Heart left ventricle (tissue), 16 donors: ENCODE measurements around the gene XDH. TPM values are rescaled to one million over a fixed set of nuclear protein-coding genes. Genes with fewer than 3 reads are reported as not detected.

ENCODE experiments used
- ATAC-seq, 4 donors: fragments of 200-7000 bp; cut with Tn5 transposase; one replicate each; pipeline ENCODE4 v1.9.1; 2020 to 2022; ENCODE audit warnings: moderate library complexity in 4 of 4, mild to moderate bottlenecking in 3 of 4, moderate number of reproducible peaks in 1 of 4
- DNase-seq, 5 donors: peaks; one replicate each; pipeline ENCODE4 v3.0.0-alpha.2; 2020
- H3K27ac ChIP-seq, 12 donors: fragments of 200-600 bp; sonication (generic) in 4 of 12; one replicate each; pipeline versions ENCODE4 v1.5.0 to v1.8.0; 2016 to 2022; ENCODE audit warnings: mild to moderate bottlenecking in 2 of 12
- H3K27me3 ChIP-seq, 9 donors: fragments of 200-600 bp; sonication (generic) in 2 of 9; one replicate each; pipeline versions ENCODE4 v1.5.1 to v1.8.0; 2016 to 2022; ENCODE audit warnings: mild to moderate bottlenecking in 3 of 9
- H3K36me3 ChIP-seq, 9 donors: fragments of 200-600 bp; sonication (generic) in 2 of 9; one replicate each; pipeline versions ENCODE4 v1.5.0 to v1.8.0; 2018 to 2022; ENCODE audit warnings: mild to moderate bottlenecking in 2 of 9
- H3K4me1 ChIP-seq, 12 donors: fragments of 200-600 bp; sonication (generic) in 4 of 12; one replicate each; pipeline versions ENCODE4 v1.5.0 to v1.8.0; 2016 to 2022; ENCODE audit warnings: mild to moderate bottlenecking in 3 of 12
- H3K4me3 ChIP-seq, 12 donors: fragments of 200-600 bp; sonication (generic) in 4 of 12; one replicate each; pipeline versions ENCODE4 v1.5.0 to v1.8.0; 2017 to 2022; ENCODE audit warnings: mild to moderate bottlenecking in 9 of 12, moderate library complexity in 4 of 12
- H3K9me3 ChIP-seq, 12 donors: fragments of 200-600 bp; sonication (generic) in 4 of 12; one replicate each; pipeline versions ENCODE4 v1.5.0 to v1.8.0; 2016 to 2022; ENCODE audit warnings: mild to moderate bottlenecking in 1 of 12
- POLR2A ChIP-seq, 2 donors: fragments of 450-650 bp; IDR thresholded peaks; one replicate each; pipeline ENCODE4 v1.6.1; 2017; ENCODE audit warnings: antibody characterized with exemption in 2 of 2, mild to moderate bottlenecking in 2 of 2, moderate library complexity in 2 of 2
- WGBS, 4 donors: extraction: QIAGEN DNeasy Blood & Tissue Kit in 2 of 4; methylation state at CpG; one replicate each; pipeline versions ENCODE4 v1.1.5 to v1.1.7; 2013 to 2018; 5-methylcytosine and 5-hydroxymethylcytosine counted together
- intact Hi-C, 10 donors: fragments of 100-400 bp; cut with DNase I; formaldehyde crosslinking; loops; one replicate each; pipeline versions ENCODE4 v1.11.1 to v1.14.2; 2022
- polyA plus RNA-seq, 2 donors: library from polyadenylated mRNA; stranded (reverse); fragments of 200-250 nt; gene quantifications; one replicate each; pipeline ENCODE4 v1.2.3, GENCODE V29; 2013
- total RNA-seq, 9 donors: library from RNA; depleted of rRNA in 2 of 9; stranded (reverse); fragments of >200 nt in 2 of 9; fragmentation: NEBNext Ultra II Directional in 3 of 9; extraction: Animal tissue kit (Norgen Biotek cat#: 25700) in 3 of 9; gene quantifications; one replicate each; pipeline versions ENCODE4 v1.1.0 to v1.2.4, GENCODE V29; 2016 to 2023
- TF ChIP-seq, protein P1 (sequence below), 12 donors: fragments of 200-600 bp; sonication (generic) in 4 of 12; IDR thresholded peaks; one replicate each; pipeline versions ENCODE4 v1.5.0 to v1.8.0; 2018 to 2022; ENCODE audit warnings: antibody characterized with exemption in 12 of 12, mild to moderate bottlenecking in 5 of 12
- donor health status: ischemic (EF 13 %, LVEDD 7.1; RV severe dilation, severe dysfunction).
- donor health status: healthy with polysubstance abuse.
- donor health status: DM: no; HTN: yes; CAD: no.
- donor health status: DM: no; HTN: no; CAD: no.
- donor health status: ischemic (EF 25% LVEDD 6.9; RV normal size, moderate dysfunction).
- donor health status: ischemic (EF 25% LVEDD 5.7; RV mildly dilated, moderate dysfunction).
- donor health status: healthy.
- donor health status: DM: yes; HTN: yes; CAD: no.
- donor health status: ischemic (EF 35%, LVEDD 5.7; RV mildly dilated, moderate dysfunction).
- donor health status: nonischemic (EF 11% LVEDD 7.7; RV severe dilation, severe dysfunction).
- donor health status: DM: yes; HTN: yes; CAD: no.
- donor health status: PGD.
- donor health status: ischemic (EF 29% LVEDD 5.4; RV normal size, mild dysfunction).
- donor health status: nonischemic (EF 23%, LVEDD 6.1; RV moderate dilation, normal function).

The XDH gene
- total and polyA plus RNA-seq, 11 donors: 0.06 to 0.08 TPM; not detected in 9

DNA sequence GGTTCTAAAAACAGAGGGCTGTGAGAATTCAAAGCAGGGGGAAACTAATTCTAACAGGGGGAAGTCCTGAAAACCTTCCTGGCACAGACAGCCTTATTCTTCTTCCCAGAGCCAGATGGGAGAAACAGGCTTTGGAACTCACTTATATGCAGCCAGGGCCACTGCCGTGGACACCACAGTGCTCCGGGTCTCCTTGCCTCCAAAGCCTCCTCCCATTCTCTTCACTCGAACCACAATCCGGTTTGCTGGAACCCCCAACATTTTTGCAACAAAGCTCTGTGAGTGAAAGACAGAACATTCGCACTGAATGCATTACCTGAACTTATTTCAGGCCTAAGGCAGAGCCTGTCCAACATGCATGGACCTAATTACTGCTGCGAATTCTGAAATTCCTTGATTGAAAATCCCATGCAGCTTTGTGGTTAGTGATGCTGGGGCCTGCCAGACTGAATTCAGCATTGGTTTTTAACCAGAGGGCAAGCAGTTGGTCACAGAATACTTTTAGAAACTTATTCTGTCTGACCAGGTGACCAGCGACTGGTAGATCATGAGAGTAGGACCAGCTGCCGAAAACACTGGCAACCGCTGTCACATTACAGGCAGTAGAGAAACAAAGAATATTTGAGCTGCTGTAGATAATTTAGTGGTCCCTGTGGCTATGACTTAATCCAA lies 48.6 kb downstream of the XDH start:
- no peaks in the 10 kb centered on the region for H3K4me1 ChIP-seq
- H3K27ac ChIP-seq: no peak overlapping the region
- intact Hi-C loops: no loop called here
- no peak for ATAC-seq
- no peaks in the 10 kb centered on the region for H3K36me3 ChIP-seq
- TF ChIP-seq POLR2A (IDR thresholded peaks at IDR 0.05): no peak
- TF ChIP-seq, protein P1, sequence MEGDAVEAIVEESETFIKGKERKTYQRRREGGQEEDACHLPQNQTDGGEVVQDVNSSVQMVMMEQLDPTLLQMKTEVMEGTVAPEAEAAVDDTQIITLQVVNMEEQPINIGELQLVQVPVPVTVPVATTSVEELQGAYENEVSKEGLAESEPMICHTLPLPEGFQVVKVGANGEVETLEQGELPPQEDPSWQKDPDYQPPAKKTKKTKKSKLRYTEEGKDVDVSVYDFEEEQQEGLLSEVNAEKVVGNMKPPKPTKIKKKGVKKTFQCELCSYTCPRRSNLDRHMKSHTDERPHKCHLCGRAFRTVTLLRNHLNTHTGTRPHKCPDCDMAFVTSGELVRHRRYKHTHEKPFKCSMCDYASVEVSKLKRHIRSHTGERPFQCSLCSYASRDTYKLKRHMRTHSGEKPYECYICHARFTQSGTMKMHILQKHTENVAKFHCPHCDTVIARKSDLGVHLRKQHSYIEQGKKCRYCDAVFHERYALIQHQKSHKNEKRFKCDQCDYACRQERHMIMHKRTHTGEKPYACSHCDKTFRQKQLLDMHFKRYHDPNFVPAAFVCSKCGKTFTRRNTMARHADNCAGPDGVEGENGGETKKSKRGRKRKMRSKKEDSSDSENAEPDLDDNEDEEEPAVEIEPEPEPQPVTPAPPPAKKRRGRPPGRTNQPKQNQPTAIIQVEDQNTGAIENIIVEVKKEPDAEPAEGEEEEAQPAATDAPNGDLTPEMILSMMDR (IDR thresholded peaks at IDR 0.05): no peak
- no peak for DNase-seq
- no peaks in the 10 kb centered on the region for H3K9me3 ChIP-seq
- no peaks in the 10 kb centered on the region for H3K27me3 ChIP-seq
- H3K4me3 ChIP-seq: no peak overlapping the region
- WGBS, 4 donors: 89 to 93% (median 91%) methylated on average over 9 of the region's 9 CpGs

DNA sequence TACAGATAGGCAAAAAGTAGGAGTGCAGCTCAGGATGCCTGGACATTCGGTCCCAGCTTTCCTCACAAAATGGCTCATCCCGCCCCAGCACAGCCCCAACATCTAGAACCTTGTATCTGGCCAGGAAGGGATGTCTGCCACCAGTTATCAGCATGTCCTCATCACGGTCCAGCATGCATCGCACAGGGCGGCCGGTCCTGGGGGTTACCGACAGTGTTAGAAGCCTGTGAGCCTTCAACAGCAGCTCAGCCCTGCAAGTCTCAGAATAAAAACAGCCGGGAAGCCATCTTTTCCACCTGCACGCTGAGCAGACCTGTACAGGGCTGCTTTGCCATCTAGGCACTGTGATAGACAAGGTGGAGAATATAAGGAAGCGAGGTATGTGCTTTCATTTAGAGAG lies 49.2 kb downstream of the XDH start:
- ATAC-seq (no peak), DNase-seq (no peak)
- 85 to 89% (median 87%) methylated on average over 9 to 10 of the region's 10 CpGs for WGBS, 4 donors
- H3K4me3 ChIP-seq: no peak overlapping the region
- H3K4me1 ChIP-seq: no peaks in the 10 kb centered on the region
- TF ChIP-seq POLR2A (IDR thresholded peaks at IDR 0.05): no peak
- H3K27ac ChIP-seq: no peak overlapping the region
- no peaks in the 10 kb centered on the region for H3K36me3 ChIP-seq
- H3K9me3 ChIP-seq: no peaks in the 10 kb centered on the region
- intact Hi-C loops: no loop called here
- H3K27me3 ChIP-seq: no peaks in the 10 kb centered on the region

- H3K27ac ChIP-seq: no peak overlapping the region
- DNase-seq (no peak), ATAC-seq (no peak)
- intact Hi-C loops: no loop called here
- no peaks in the 10 kb centered on the region for H3K4me1 ChIP-seq
- 77 to 84% (median 82%) methylated on average over 15 of the region's 15 CpGs for WGBS, 4 donors
- no peak overlapping the region for H3K4me3 ChIP-seq
- H3K36me3 ChIP-seq: no peaks in the 10 kb centered on the region
- no peaks in the 10 kb centered on the region for H3K9me3 ChIP-seq
- no peak for TF ChIP-seq POLR2A (IDR thresholded peaks at IDR 0.05)
- TF ChIP-seq, protein P1 (IDR thresholded peaks at IDR 0.05): no peak
- H3K27me3 ChIP-seq: no peaks in the 10 kb centered on the region
These were observed 50.4 kb downstream of the XDH start for GRCh38 chr2:31363956-31364750.

GRCh38 chr2:31362581-31362980 lies 52.0 kb downstream of the XDH start:
- H3K4me3 ChIP-seq: no peak overlapping the region
- WGBS, 4 donors: 96 to 97% (median 96%) methylated on average over 5 of the region's 5 CpGs
- H3K36me3 ChIP-seq: no peaks in the 10 kb centered on the region
- no peak overlapping the region for H3K27ac ChIP-seq
- no peak for ATAC-seq
- no peaks in the 10 kb centered on the region for H3K9me3 ChIP-seq
- DNase-seq: no peak
- H3K4me1 ChIP-seq: no peaks in the 10 kb centered on the region
- intact Hi-C loops: no loop called here
- peaks cover 0 to 2% (median 0%) of the 10 kb centered on the region in 9 donors for H3K27me3 ChIP-seq
- TF ChIP-seq, protein P1 (IDR thresholded peaks at IDR 0.05): no peak
- TF ChIP-seq POLR2A (IDR thresholded peaks at IDR 0.05): no peak
